HL-60/S4 treated with retinoic acid at 250 ng/mL for 4 days and 3 days (cell line): Measurements from ENCODE around the gene EIF5.

Experiments used
- in situ Hi-C: fragments of 300-500 bp; cut with MboI; formaldehyde crosslinking; loops from 2 replicates; pipeline ENCODE4 v1.7.0; 2022; ENCODE audit warnings: low sequenced_read_pairs

The EIF5 gene

DNA sequence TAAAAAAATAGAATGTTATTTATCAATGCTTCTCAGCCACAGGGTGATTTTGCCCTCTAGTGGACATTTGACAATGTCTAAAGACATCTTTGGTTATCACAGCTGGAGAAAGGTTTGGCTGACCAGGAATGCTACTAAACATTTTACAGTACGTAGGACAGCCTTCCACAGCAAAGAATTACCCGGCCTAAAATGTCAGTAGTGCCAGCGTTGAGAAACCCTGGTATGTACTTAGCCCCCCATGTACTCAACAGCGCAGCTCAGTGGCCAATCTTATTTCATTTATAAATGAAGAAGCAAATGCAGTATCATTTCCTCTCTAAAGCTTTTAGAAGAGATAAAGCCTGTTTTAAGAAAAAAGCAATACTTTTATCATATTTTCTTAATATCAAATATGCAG is 57.0 kb downstream of the EIF5 start:
- in situ Hi-C loops = no loop called here

GRCh38 chr14:103392106-103392505 is 58.1 kb downstream of the EIF5 start:
- in situ Hi-C loops = no loop called here

DNA sequence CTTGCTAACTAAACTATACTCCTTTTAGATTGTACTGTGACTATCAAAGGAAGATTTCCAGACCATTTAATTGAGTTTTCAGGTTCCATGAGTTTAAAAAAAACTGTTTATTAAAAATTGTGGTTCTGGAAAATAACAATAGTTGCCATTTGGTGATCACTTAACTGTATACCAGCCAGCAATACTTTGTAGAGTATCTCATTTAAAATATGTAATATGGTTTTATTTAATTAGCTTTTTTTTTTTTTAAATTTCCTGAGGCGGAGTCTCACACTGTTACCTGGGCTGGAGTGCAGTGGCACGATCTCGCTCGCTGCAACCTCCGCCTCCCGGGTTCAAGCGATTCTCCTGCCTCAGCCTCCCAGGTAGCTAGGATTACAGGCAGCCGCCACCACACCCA is 58.5 kb downstream of the EIF5 start:
- in situ Hi-C loops = no loop called here

GRCh38 chr14:103393070-103393469 is 59.0 kb downstream of the EIF5 start:
- in situ Hi-C loops = no loop called here

GRCh38 chr14:103393676-103394626 is 59.9 kb downstream of the EIF5 start:
- in situ Hi-C loops = no loop called here
